ENCODE measurements around the gene DCDC2B.
"Not testable (repeated sequence)": the region's sequence is repeated elsewhere in the genome, so short reads cannot be mapped to it uniquely, and the experiment has no call there.

DCDC2B gene

GRCh38 chr1:32208891-32209328 lies at the start of gene DCDC2B:
DCDC2B (plus strand) TSS chr1:32209089; CDS start chr1:32209094, 5 bp downstream.
- DNase-seq (ENCODE audit: low read depth, low spot score) = no peak

DNA sequence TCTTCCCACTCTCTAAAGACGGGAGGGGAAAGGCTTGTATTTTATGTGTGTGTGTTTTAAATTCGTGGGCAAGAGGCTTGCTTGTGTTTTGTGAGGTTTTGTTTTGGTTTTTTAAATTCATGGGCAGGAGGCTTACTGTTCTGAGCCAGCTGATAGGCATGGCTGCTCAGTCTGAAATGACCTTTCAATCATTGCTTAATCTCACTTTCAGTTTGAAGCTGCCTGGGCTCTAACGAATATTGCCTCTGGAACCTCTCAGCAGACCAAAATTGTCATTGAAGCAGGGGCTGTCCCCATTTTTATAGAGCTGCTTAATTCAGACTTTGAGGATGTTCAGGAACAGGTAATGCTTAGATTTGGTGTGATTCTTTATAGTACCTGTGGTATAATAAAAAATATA lies 49.7 kb upstream of the DCDC2B start:
- DNase-seq (ENCODE audit: low read depth, low spot score) = no peak

DNA sequence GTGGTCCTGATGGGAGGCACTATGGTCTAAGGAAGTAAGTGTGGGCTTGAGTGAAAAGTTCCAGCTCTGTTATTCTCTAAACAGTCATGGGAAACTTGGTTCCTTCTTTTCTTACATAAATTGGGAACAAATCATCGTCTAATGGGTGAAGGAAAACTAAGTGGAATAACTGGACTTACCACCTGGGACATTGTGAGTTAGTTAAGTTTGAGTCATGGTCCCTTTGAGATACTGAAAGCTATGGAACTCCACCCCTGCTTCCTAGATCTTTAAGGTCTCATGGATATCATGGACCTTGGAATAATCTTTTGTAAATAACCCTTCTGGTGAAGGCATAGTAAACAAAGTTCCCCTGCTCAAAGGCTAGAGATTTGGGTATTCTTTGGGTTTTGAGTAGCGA lies 45.5 kb upstream of the DCDC2B start:
- no peak for DNase-seq (ENCODE audit: low read depth, low spot score)

DNA sequence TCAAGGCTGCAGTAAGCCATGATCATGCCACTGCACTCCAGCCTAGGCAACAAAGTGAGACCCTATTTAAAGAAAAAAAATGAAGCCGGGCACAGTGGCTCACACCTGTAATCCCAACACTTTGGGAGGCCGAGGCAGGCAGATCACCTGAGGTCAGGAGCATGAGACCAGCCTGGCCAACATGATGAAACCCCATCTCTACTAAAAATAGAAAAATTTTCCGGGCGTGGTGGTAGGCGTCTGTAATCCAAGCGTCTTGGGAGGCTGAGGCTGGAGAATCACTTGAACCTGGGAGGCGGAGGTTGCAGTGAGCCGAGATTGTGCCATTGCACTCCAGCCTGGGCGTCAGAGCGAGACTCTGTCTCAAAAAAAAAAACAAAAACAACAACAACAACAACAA lies 43.3 kb upstream of the DCDC2B start:
- DNase-seq (ENCODE audit: low read depth, low spot score) = not testable (repeated sequence)

DNA sequence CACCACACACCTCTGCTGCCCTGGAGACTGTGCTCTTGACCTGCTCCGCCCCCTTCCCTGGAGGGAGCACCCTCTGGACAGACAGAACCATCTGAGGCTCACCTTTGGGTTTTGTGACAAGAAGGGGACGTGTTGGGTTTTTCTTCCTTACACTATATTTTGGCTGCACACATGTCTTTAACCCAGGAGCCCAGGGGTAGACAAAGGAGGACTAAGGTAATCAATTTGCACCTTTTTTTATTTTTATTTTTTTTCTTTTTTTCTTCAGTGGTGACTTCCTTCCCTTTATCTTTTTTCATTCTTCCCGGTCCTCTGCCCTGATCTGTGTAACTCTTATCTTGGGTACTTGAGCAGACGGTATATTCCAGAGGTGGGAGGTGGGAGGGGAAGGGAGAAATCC lies 37.9 kb upstream of the DCDC2B start:
- DNase-seq (ENCODE audit: low read depth, low spot score) = no peak

DNA sequence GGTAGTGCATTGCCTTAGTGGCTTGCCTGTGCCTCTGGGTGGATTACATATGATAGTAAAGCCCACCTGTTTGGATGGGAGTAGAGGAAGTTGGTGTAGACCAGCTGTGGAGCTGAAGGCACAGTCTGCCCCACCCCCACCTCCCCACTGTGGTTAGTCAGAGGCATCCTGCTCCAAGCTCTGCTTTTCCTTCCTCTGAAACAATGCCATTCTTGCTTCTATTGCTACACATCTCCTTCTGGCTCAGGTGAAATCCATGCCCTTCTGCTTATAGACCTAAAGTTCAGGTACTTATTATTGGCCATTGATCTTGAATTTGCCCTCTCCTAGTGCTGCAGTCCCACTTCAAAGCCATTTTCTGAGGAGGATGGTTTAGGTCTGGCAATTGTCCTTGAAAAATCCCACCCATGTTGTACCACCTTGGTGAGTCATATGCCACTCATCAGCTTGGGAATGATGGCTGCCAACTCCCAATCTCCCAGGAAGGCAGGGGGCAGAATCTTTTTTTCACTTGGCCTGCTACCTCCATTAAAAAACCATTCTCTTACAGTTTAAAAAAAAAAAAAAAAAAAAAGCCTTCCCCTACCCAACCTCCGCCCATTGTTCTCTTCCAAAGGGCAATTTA lies 36.2 kb upstream of the DCDC2B start:
- DNase-seq (ENCODE audit: low read depth, low spot score) = no peak

GRCh38 chr1:32178380-32179192 lies 30.3 kb upstream of the DCDC2B start:
- DNase-seq (ENCODE audit: low read depth, low spot score) = no peak

DNA sequence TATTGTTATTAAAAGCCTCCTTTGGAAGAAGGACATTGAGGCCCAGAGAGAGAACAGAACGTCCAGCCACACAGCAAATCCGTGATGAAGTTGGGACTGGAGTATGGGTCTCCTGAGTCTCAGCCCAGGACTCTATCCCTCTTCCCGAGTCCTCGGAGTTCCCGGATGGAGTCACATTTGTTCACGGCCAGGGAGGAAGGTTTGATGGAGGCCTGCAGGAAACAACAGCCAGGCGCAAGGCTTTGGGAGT lies 29.8 kb upstream of the DCDC2B start:
- no peak for DNase-seq (ENCODE audit: low read depth, low spot score)

DNA sequence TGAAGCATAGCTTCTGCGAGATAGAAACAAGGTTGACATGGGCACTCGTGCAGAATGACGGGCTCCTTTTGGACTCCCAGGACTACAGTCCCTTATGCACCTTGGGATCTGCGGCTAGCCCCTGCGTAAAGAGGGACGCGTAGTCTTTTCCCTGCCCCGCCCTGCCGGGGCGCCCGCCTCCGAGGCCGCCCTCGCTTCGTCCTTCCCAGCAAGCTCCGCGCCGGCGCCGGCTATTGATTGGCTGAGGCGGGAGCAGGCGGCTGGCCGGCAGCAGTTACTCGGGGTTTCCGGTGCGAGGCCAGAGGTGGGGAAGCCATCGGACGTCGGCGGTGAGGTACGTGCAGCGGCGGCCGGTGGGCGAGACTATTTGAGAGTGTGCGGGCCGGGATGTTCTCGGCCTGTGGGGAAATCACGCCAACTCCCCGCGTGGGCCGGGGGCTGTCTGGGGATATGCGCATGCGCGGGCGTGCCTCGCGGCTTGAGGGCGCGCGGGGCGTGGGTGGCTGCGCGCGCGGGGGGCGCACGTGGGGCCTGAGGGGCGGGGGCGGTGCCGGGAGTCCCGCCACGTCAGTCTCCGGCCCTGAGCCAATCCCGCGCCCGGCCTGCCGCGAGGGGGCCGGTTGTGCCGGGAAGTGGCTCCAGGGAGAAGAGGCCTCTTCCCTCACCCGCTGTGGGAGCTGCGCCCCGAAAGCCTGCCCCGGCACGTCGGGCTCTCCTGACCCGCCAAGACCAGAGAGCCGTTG lies 29.3 kb upstream of the DCDC2B start, which contains the start of gene TXLNA:
Gene TXLNA (plus strand): TSS at position 233 of the 743 bp plus-strand sequence. CDS start 671 bp downstream, outside the sequence.
- no peak for DNase-seq (ENCODE audit: low read depth, low spot score)

DNA sequence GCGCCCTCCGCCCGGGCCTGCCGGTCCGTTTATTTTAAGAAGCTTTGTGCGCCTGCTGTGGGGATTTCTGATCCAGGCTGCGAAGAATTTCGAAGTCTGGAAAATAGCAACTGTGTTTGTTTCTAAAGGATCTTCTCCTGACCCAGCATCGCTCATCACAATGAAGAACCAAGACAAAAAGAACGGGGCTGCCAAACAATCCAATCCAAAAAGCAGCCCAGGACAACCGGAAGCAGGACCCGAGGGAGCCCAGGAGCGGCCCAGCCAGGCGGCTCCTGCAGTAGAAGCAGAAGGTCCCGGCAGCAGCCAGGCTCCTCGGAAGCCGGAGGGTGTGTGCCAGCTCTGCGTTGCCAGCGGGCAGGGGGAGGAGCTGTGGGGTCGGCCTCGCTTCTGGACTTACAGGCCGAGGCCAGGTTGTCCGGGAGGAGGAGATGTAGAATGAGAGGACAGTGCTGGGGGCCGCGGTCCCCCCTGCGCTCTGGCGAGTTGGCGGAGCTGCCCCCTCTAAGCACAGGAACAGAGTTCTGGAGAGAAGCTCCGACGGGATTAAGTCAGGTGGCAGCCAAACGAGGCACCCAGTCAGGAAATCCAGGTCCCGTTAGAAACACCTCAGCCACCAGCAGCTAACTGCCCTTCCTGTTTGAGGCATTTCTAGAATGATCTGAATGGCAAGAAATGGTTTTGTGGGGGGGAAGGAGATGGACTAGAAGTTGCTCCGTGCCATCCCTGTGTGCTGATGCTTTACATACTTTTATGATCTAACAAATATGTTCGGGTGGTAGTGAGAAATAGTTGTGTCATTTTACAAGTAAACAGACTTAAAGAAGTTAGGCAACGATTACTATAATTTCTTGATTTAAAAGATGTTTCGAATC lies 28.5 kb upstream of the DCDC2B start:
- no peak for DNase-seq (ENCODE audit: low read depth, low spot score)

DNA sequence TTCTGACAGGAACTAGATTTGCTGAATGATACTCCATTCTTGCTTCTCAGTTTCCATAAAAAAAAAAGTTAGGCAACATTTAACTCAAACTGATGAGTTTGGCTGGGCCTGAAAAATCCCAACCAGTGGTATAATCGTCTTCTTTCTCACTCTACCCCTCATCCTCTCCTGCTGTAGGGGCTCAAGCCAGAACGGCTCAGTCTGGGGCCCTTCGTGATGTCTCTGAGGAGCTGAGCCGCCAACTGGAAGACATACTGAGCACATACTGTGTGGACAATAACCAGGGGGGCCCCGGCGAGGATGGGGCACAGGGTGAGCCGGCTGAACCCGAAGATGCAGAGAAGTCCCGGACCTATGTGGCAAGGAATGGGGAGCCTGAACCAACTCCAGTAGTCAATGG lies 27.8 kb upstream of the DCDC2B start:
- DNase-seq (ENCODE audit: low read depth, low spot score) = no peak

GRCh38 chr1:32181563-32181962 lies 27.3 kb upstream of the DCDC2B start:
- DNase-seq (ENCODE audit: low read depth, low spot score) = no peak

- no peak for DNase-seq (ENCODE audit: low read depth, low spot score)
These were observed 26.8 kb upstream of the DCDC2B start for GRCh38 chr1:32182060-32182459.

- DNase-seq (ENCODE audit: low read depth, low spot score) = no peak
These were observed 24.2 kb upstream of the DCDC2B start for GRCh38 chr1:32184650-32185049.

DNA sequence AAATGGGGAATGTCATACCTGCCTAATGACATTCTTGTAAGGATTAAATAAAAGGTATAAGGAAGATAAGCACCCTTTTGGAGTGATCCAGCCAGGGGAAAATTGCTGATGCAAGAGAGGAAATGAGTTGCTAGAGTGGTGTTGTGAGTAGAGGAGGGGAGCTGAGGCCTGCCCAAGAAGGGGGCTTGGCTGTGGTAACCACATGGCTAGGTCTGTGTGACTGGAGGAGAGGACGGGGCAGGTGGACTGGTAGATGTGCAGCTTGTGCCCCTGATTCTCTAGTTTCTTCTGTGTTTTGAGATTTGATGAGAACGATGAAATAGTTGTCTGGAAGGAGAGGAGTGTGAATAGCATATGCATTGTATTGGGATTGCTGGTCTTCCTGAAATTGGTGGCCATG lies 22.8 kb upstream of the DCDC2B start:
- no peak for DNase-seq (ENCODE audit: low read depth, low spot score)

DNA sequence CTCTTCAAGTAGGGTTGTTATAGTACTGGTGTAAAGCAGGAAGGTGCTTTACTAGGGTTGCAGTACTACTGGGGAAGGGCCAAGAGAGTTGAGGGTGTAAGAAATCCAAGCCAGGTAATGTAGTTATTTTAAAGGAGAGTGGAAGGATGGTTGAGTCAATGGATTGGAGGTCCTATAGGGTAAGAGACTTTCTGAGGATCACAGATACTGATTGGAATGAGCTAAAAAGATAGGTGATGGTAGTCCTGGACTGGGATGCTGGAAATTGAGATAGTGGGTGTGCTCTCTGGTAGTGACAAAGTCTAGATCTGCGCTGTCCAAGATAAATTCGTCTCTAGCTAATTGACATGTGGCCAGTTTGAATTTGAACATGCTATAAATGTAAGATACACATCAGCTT lies 22.4 kb upstream of the DCDC2B start:
- no peak for DNase-seq (ENCODE audit: low read depth, low spot score)

DNA sequence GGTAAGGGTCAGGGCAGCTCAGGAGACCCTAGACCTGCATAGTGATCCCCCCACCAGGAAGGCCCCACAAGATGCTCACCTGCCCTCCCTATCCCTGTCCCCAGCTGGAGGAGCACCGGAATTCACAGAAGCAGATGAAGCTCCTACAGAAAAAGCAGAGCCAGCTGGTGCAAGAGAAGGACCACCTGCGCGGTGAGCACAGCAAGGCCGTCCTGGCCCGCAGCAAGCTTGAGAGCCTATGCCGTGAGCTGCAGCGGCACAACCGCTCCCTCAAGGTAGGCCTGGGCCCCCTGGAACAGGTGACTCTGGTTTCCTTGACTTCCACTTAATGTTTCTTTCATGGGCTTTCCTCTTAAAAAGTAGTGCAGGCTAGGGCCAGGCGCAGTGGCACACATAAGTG lies 21.0 kb upstream of the DCDC2B start:
- no peak for DNase-seq (ENCODE audit: low read depth, low spot score)

GRCh38 chr1:32192220-32192948 lies 16.5 kb upstream of the DCDC2B start:
- no peak for DNase-seq (ENCODE audit: low read depth, low spot score)

- no peak for DNase-seq (ENCODE audit: low read depth, low spot score)
These were observed 13.9 kb upstream of the DCDC2B start for GRCh38 chr1:32194984-32195383.

DNA sequence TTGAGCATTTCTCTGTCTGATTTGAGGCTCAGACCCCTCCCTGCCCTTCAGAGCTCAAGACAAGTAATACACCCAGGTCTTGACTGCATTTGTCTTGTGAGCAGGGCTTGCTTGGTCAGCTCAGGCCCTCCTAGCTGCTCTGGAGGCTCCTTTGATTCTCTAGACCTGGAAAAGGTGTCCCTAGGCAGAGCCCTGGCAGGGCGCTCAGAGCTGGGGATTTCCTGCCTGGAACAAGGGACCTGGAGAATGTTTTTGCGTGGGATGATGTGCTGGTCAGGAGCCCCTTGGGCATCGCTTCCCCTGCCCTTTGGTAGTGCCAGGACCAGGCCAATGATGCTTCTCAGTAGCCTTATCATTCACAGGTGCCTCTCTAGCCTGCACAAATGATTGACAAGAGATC lies 13.4 kb upstream of the DCDC2B start:
- DNase-seq (ENCODE audit: low read depth, low spot score) = no peak

Data from iPS DF 19.7 (cell line).